Activated CD4-positive, alpha-beta memory T cell treated with anti-CD3 and anti-CD28 coated beads for 36 hours (primary cell): ENCODE measurements around the gene TRPM2. TPM values are rescaled to one million over a fixed set of nuclear protein-coding genes. Genes with fewer than 3 reads are reported as not detected.

Experiments
- CTCF ChIA-PET: fragments of 350-600 bp; sonication (Branson Sonifier 250); formaldehyde crosslinking; loops from one replicate; lab custom pipeline; 2021; ENCODE audit warnings: antibody characterized with exemption, inconsistent platforms; lab: Charles Lee
- POLR2A ChIA-PET: fragments of 350-600 bp; sonication (Branson Sonifier 250); formaldehyde crosslinking; loops from one replicate; lab custom pipeline; 2021; ENCODE audit warnings: antibody characterized with exemption; lab: Charles Lee
- DNase-seq: peaks from one replicate; pipeline ENCODE4 v3.0.0-alpha.2; 2020
- H3K27ac Mint-ChIP-seq: one replicate; pipeline ENCODE4 v1.8.0; 2021; ENCODE audit warnings: mixed read lengths
- H3K27me3 Mint-ChIP-seq: one replicate; pipeline ENCODE4 v1.8.0; 2021; ENCODE audit warnings: mixed read lengths
- H3K36me3 Mint-ChIP-seq: one replicate; pipeline ENCODE4 v1.8.0; 2021; ENCODE audit warnings: mixed read lengths
- H3K4me1 Mint-ChIP-seq: one replicate; pipeline ENCODE4 v1.8.0; 2021; ENCODE audit warnings: low read depth, mixed read lengths
- H3K4me3 Mint-ChIP-seq: one replicate; pipeline ENCODE4 v1.8.0; 2021; ENCODE audit warnings: mild to moderate bottlenecking, mixed read lengths
- H3K9me3 Mint-ChIP-seq: one replicate; pipeline ENCODE4 v1.8.0; 2021; ENCODE audit warnings: mixed read lengths
- intact Hi-C: fragments of 100-400 bp; cut with micrococcal nuclease; formaldehyde crosslinking; loops from one replicate; pipeline ENCODE4 v1.15.1; 2023
- total RNA-seq, 2 experiments: library from RNA; stranded (reverse); gene quantifications; one replicate each; pipeline ENCODE4 v1.2.3, GENCODE V29; 2021

Gene TRPM2
- total RNA-seq, 2 experiments from 2014 or later, result 1.6 to 1.9 TPM

GRCh38 chr21:44324854-44325107 lies 28.6 kb upstream of the TRPM2 start:
- Mint-ChIP-seq H3K9me3 (no peaks in the 10 kb centered on the region), H3K27me3 (no peaks in the 10 kb centered on the region), H3K36me3 (peaks cover 3% of the 10 kb centered on the region), H3K4me1 (no peaks in the 10 kb centered on the region), H3K4me3 (no peak overlapping the region), H3K27ac (no peak overlapping the region)
- POLR2A ChIA-PET, result no interaction called here
- intact Hi-C loops, result no loop called here
- DNase-seq, result no peak
- CTCF ChIA-PET, result no interaction called here

GRCh38 chr21:44325386-44326271 lies 27.8 kb upstream of the TRPM2 start:
- POLR2A ChIA-PET, result no interaction called here

GRCh38 chr21:44326272-44326647 lies 27.2 kb upstream of the TRPM2 start:
- no peaks in the 10 kb centered on the region for H3K27me3 Mint-ChIP-seq
- no peaks in the 10 kb centered on the region for H3K4me1 Mint-ChIP-seq
- H3K27ac Mint-ChIP-seq, result no peak overlapping the region
- ChIA-PET POLR2A (no interaction called here), CTCF (no interaction called here)
- no peak overlapping the region for H3K4me3 Mint-ChIP-seq
- no peak for DNase-seq
- intact Hi-C loops, result loop anchor here (2.0 kb wide), 1 partner anchor 23 kb away; no protein-coding TSS in a partner anchor
- no peaks in the 10 kb centered on the region for H3K9me3 Mint-ChIP-seq
- peaks cover 3% of the 10 kb centered on the region for H3K36me3 Mint-ChIP-seq

More at GRCh38 chr21:44325386-44326271, 27.8 kb upstream of the TRPM2 start:
- Mint-ChIP-seq H3K4me1 (no peaks in the 10 kb centered on the region), H3K27ac (no peak overlapping the region), H3K36me3 (peaks cover 3% of the 10 kb centered on the region), H3K9me3 (no peaks in the 10 kb centered on the region), H3K27me3 (no peaks in the 10 kb centered on the region), H3K4me3 (no peak overlapping the region)
- no peak for DNase-seq
- intact Hi-C loops, result loop anchor here (2.0 kb wide), 1 partner anchor 23 kb away; no protein-coding TSS in a partner anchor
- CTCF ChIA-PET, result no interaction called here

- Mint-ChIP-seq H3K36me3 (peaks cover 3% of the 10 kb centered on the region), H3K4me3 (no peak overlapping the region), H3K9me3 (no peaks in the 10 kb centered on the region), H3K27ac (no peak overlapping the region), H3K27me3 (no peaks in the 10 kb centered on the region), H3K4me1 (no peaks in the 10 kb centered on the region)
- ChIA-PET CTCF (no interaction called here), POLR2A (no interaction called here)
- DNase-seq, result no peak
- intact Hi-C loops, result loop anchor here (2.0 kb wide), 1 partner anchor 22 kb away; no protein-coding TSS in a partner anchor
These were observed 26.5 kb upstream of the TRPM2 start for GRCh38 chr21:44326716-44327602.

GRCh38 chr21:44327603-44327974 lies 25.8 kb upstream of the TRPM2 start:
- Mint-ChIP-seq H3K27ac (no peak overlapping the region), H3K4me3 (no peak overlapping the region), H3K9me3 (no peaks in the 10 kb centered on the region), H3K36me3 (peaks cover 3% of the 10 kb centered on the region), H3K4me1 (no peaks in the 10 kb centered on the region), H3K27me3 (no peaks in the 10 kb centered on the region)
- POLR2A ChIA-PET, result no interaction called here
- DNase-seq, result no peak
- CTCF ChIA-PET, result no interaction called here
- intact Hi-C loops, result loop anchor here (2.0 kb wide), 1 partner anchor 21 kb away; no protein-coding TSS in a partner anchor

GRCh38 chr21:44328242-44328895 lies 25.1 kb upstream of the TRPM2 start:
- H3K27ac Mint-ChIP-seq, result no peak overlapping the region
- ChIA-PET CTCF (no interaction called here), POLR2A (no interaction called here)
- H3K36me3 Mint-ChIP-seq, result no peaks in the 10 kb centered on the region
- no peaks in the 10 kb centered on the region for H3K9me3 Mint-ChIP-seq
- no peak for DNase-seq
- no peak overlapping the region for H3K4me3 Mint-ChIP-seq
- intact Hi-C loops, result no loop called here
- H3K27me3 Mint-ChIP-seq, result no peaks in the 10 kb centered on the region
- H3K4me1 Mint-ChIP-seq, result no peaks in the 10 kb centered on the region

- no peaks in the 10 kb centered on the region for H3K27me3 Mint-ChIP-seq
- no peak overlapping the region for H3K4me3 Mint-ChIP-seq
- ChIA-PET CTCF (no interaction called here), POLR2A (interaction anchor here (1.0 kb wide), 1 partner anchor 26 kb away, joined by 5 read pairs; no protein-coding TSS in a partner anchor)
- no peak overlapping the region for H3K27ac Mint-ChIP-seq
- no peaks in the 10 kb centered on the region for H3K4me1 Mint-ChIP-seq
- no peaks in the 10 kb centered on the region for H3K9me3 Mint-ChIP-seq
- DNase-seq, result no peak
- intact Hi-C loops, result no loop called here
- no peaks in the 10 kb centered on the region for H3K36me3 Mint-ChIP-seq
These were observed 24.1 kb upstream of the TRPM2 start for GRCh38 chr21:44329086-44329889.

- Mint-ChIP-seq H3K27me3 (no peaks in the 10 kb centered on the region), H3K4me1 (no peaks in the 10 kb centered on the region), H3K9me3 (no peaks in the 10 kb centered on the region), H3K4me3 (no peak overlapping the region), H3K27ac (no peak overlapping the region), H3K36me3 (no peaks in the 10 kb centered on the region)
- POLR2A ChIA-PET, result interaction anchor here (1.0 kb wide), 1 partner anchor 27 kb away, joined by 5 read pairs; no protein-coding TSS in a partner anchor
- intact Hi-C loops, result loop anchor here (10.0 kb wide), 1 partner anchor 125 kb away; the partner anchor contains the start of gene LRRC3
- no peak for DNase-seq
- CTCF ChIA-PET, result no interaction called here
These were observed 23.3 kb upstream of the TRPM2 start for GRCh38 chr21:44329971-44330681.

- no peak overlapping the region for H3K4me3 Mint-ChIP-seq
- no peaks in the 10 kb centered on the region for H3K9me3 Mint-ChIP-seq
- ChIA-PET POLR2A (no interaction called here), CTCF (interaction anchor here (0.9 kb wide), 1 partner anchor 470 kb away, joined by 3 read pairs; no protein-coding TSS in a partner anchor)
- intact Hi-C loops, result loop anchor here (10.0 kb wide), 1 partner anchor 124 kb away; the partner anchor contains the start of gene LRRC3
- H3K27me3 Mint-ChIP-seq, result no peaks in the 10 kb centered on the region
- H3K36me3 Mint-ChIP-seq, result no peaks in the 10 kb centered on the region
- no peak for DNase-seq
- H3K4me1 Mint-ChIP-seq, result no peaks in the 10 kb centered on the region
- no peak overlapping the region for H3K27ac Mint-ChIP-seq
These were observed 22.7 kb upstream of the TRPM2 start for GRCh38 chr21:44330698-44331097.

- no peak for DNase-seq
- Mint-ChIP-seq H3K4me1 (no peaks in the 10 kb centered on the region), H3K36me3 (no peaks in the 10 kb centered on the region), H3K27me3 (no peaks in the 10 kb centered on the region), H3K27ac (no peak overlapping the region), H3K9me3 (no peaks in the 10 kb centered on the region), H3K4me3 (no peak overlapping the region)
- ChIA-PET POLR2A (no interaction called here), CTCF (interaction anchor here (0.9 kb wide), 1 partner anchor 470 kb away, joined by 3 read pairs; no protein-coding TSS in a partner anchor)
- intact Hi-C loops, result loop anchor here (10.0 kb wide), 1 partner anchor 124 kb away; the partner anchor contains the start of gene LRRC3
These were observed 22.2 kb upstream of the TRPM2 start for GRCh38 chr21:44331209-44331608.
